Measurements from ENCODE around the gene PDF. TPM values are rescaled to one million over a fixed set of nuclear protein-coding genes. Genes with fewer than 3 reads are reported as not detected.

PDF gene
- total and polyA plus RNA-seq, 2 donors (not counting 1 experiment from before 2014, with no cell fraction given): 8.7 to 14.4 TPM

- Histone ChIP-seq H3K36me3 (ENCODE audit: control insufficient read depth, insufficient read depth, low read length) (no peaks in the 10 kb centered on the region), H3K79me2 (ENCODE audit: control insufficient read depth, insufficient read depth, low read length) (peaks cover 12% of the 10 kb centered on the region), H3K4me1 (ENCODE audit: control insufficient read depth, extremely low read depth, insufficient read depth, low read length) (no peaks in the 10 kb centered on the region), H4K20me1 (ENCODE audit: control insufficient read depth, extremely low read depth, insufficient read depth, low read length) (no peaks in the 10 kb centered on the region), H3K27me3 (ENCODE audit: control insufficient read depth, insufficient read depth, low read length) (no peaks in the 10 kb centered on the region), H3K27ac (ENCODE audit: insufficient read depth, low read length) (no peak overlapping the region), H3K9ac (ENCODE audit: insufficient read depth, low read length) (no peak overlapping the region), H2AFZ (ENCODE audit: low read length) (no peak overlapping the region), H3K9me3 (ENCODE audit: control insufficient read depth, insufficient read depth, low read depth, low read length) (no peaks in the 10 kb centered on the region), H3K4me2 (ENCODE audit: extremely low read depth, insufficient read depth, low read length) (no peak overlapping the region), H3K4me3 (replicated peaks in 1 of 4; ENCODE audit: control extremely low read depth in 1 of 4, insufficient read depth in 1 of 4, low read depth in 3 of 4, low read length in 4 of 4) (no peak overlapping the region)
- no peak for TF ChIP-seq EZH2 (IDR thresholded peaks at IDR 0.05; ENCODE audit: low read length, missing control alignments)
- TF ChIP-seq CTCF (conservative IDR thresholded peaks at IDR 0.05 in 1 of 2, IDR thresholded peaks at IDR 0.05 in 1 of 2; ENCODE audit: low read depth in 1 of 2, low read length in 2 of 2): no peak
- no peak for DNase-seq (ENCODE audit: low read depth in 2 of 2)
These were observed 22.5 kb downstream of the PDF start for GRCh38 chr16:69307856-69308255.

- peaks cover 2% of the 10 kb centered on the region for H3K36me3 ChIP-seq (ENCODE audit: control insufficient read depth, insufficient read depth, low read length)
- H3K4me1 ChIP-seq (ENCODE audit: control insufficient read depth, extremely low read depth, insufficient read depth, low read length): no peaks in the 10 kb centered on the region
- H3K4me2 ChIP-seq (ENCODE audit: extremely low read depth, insufficient read depth, low read length): no peak overlapping the region
- no peaks in the 10 kb centered on the region for H4K20me1 ChIP-seq (ENCODE audit: control insufficient read depth, extremely low read depth, insufficient read depth, low read length)
- H2AFZ ChIP-seq (ENCODE audit: low read length): no peak overlapping the region
- peaks cover 7% of the 10 kb centered on the region for H3K79me2 ChIP-seq (ENCODE audit: control insufficient read depth, insufficient read depth, low read length)
- no peak overlapping the region for H3K27ac ChIP-seq (ENCODE audit: insufficient read depth, low read length)
- DNase-seq (ENCODE audit: low read depth in 2 of 2): no peak
- TF ChIP-seq CTCF (conservative IDR thresholded peaks at IDR 0.05 in 1 of 2, IDR thresholded peaks at IDR 0.05 in 1 of 2; ENCODE audit: low read depth in 1 of 2, low read length in 2 of 2) (no peak), EZH2 (IDR thresholded peaks at IDR 0.05; ENCODE audit: low read length, missing control alignments) (no peak)
- no peak overlapping the region for H3K9ac ChIP-seq (ENCODE audit: insufficient read depth, low read length)
- no peak overlapping the region for H3K4me3 ChIP-seq (replicated peaks in 1 of 4; ENCODE audit: control extremely low read depth in 1 of 4, insufficient read depth in 1 of 4, low read depth in 3 of 4, low read length in 4 of 4)
- no peaks in the 10 kb centered on the region for H3K9me3 ChIP-seq (ENCODE audit: control insufficient read depth, insufficient read depth, low read depth, low read length)
- H3K27me3 ChIP-seq (ENCODE audit: control insufficient read depth, insufficient read depth, low read length): no peaks in the 10 kb centered on the region
These were observed 23.3 kb downstream of the PDF start for GRCh38 chr16:69307091-69307490.

- DNase-seq (ENCODE audit: low read depth in 2 of 2): no peak
- H3K4me2 ChIP-seq (ENCODE audit: extremely low read depth, insufficient read depth, low read length): no peak overlapping the region
- TF ChIP-seq CTCF (conservative IDR thresholded peaks at IDR 0.05 in 1 of 2, IDR thresholded peaks at IDR 0.05 in 1 of 2; ENCODE audit: low read depth in 1 of 2, low read length in 2 of 2): no peak
- no peak for TF ChIP-seq EZH2 (IDR thresholded peaks at IDR 0.05; ENCODE audit: low read length, missing control alignments)
These were observed 24.4 kb downstream of the PDF start for GRCh38 chr16:69306031-69306430.

More at GRCh38 chr16:69306031-69306430, 24.4 kb downstream of the PDF start:
- Histone ChIP-seq H3K79me2 (ENCODE audit: control insufficient read depth, insufficient read depth, low read length) (no peaks in the 10 kb centered on the region), H3K4me3 (replicated peaks in 1 of 4; ENCODE audit: control extremely low read depth in 1 of 4, insufficient read depth in 1 of 4, low read depth in 3 of 4, low read length in 4 of 4) (no peak overlapping the region), H3K9me3 (ENCODE audit: control insufficient read depth, insufficient read depth, low read depth, low read length) (no peaks in the 10 kb centered on the region), H4K20me1 (ENCODE audit: control insufficient read depth, extremely low read depth, insufficient read depth, low read length) (no peaks in the 10 kb centered on the region), H3K27ac (ENCODE audit: insufficient read depth, low read length) (no peak overlapping the region), H2AFZ (ENCODE audit: low read length) (no peak overlapping the region), H3K4me1 (ENCODE audit: control insufficient read depth, extremely low read depth, insufficient read depth, low read length) (no peaks in the 10 kb centered on the region), H3K27me3 (ENCODE audit: control insufficient read depth, insufficient read depth, low read length) (no peaks in the 10 kb centered on the region), H3K9ac (ENCODE audit: insufficient read depth, low read length) (no peak overlapping the region), H3K36me3 (ENCODE audit: control insufficient read depth, insufficient read depth, low read length) (peaks cover 2% of the 10 kb centered on the region)

Data from fibroblast of lung (primary cell).